ENCODE results near the gene CLIP4. TPM values are rescaled to one million over a fixed set of nuclear protein-coding genes. Genes with fewer than 3 reads are reported as not detected.

The CLIP4 gene
- total and polyA plus RNA-seq, 2 experiments from 2014 or later, result 4.2 to 7.0 TPM

GRCh38 chr2:29189052-29189451, 73.8 kb downstream of the CLIP4 start:
- H3K27ac ChIP-seq, result no peak overlapping the region
- H3K36me3 ChIP-seq, result no peaks in the 10 kb centered on the region
- no peak overlapping the region for H3K4me3 ChIP-seq
- no peaks in the 10 kb centered on the region for H3K4me1 ChIP-seq (ENCODE audit: low read depth)
- no peak for TF ChIP-seq CTCF (IDR thresholded peaks at IDR 0.05; ENCODE audit: low read depth, low read length)
- no peak for DNase-seq (ENCODE audit: low read depth in 1 of 2, low spot score in 1 of 2)
- H3K27me3 ChIP-seq, result no peaks in the 10 kb centered on the region
- no peaks in the 10 kb centered on the region for H3K9me3 ChIP-seq (ENCODE audit: low read depth)

- no peaks in the 10 kb centered on the region for H3K4me1 ChIP-seq (ENCODE audit: low read depth)
- H3K27ac ChIP-seq, result no peak overlapping the region
- no peaks in the 10 kb centered on the region for H3K9me3 ChIP-seq (ENCODE audit: low read depth)
- H3K27me3 ChIP-seq, result no peaks in the 10 kb centered on the region
- no peaks in the 10 kb centered on the region for H3K36me3 ChIP-seq
- no peak for DNase-seq (ENCODE audit: low read depth in 1 of 2, low spot score in 1 of 2)
- no peak overlapping the region for H3K4me3 ChIP-seq
- no peak for TF ChIP-seq CTCF (IDR thresholded peaks at IDR 0.05; ENCODE audit: low read depth, low read length)
Observed at GRCh38 chr2:29191817-29192216, 76.6 kb downstream of the CLIP4 start.

- Histone ChIP-seq H3K9me3 (ENCODE audit: low read depth) (no peaks in the 10 kb centered on the region), H3K4me3 (no peak overlapping the region), H3K27ac (no peak overlapping the region), H3K27me3 (no peaks in the 10 kb centered on the region), H3K36me3 (no peaks in the 10 kb centered on the region), H3K4me1 (ENCODE audit: low read depth) (no peaks in the 10 kb centered on the region)
- no peak for TF ChIP-seq CTCF (IDR thresholded peaks at IDR 0.05; ENCODE audit: low read depth, low read length)
- peak in 1 of 2 donors; percentile 8 for DNase-seq (ENCODE audit: low read depth in 1 of 2, low spot score in 1 of 2)
Observed at GRCh38 chr2:29192526-29192925, 77.3 kb downstream of the CLIP4 start.

GRCh38 chr2:29193111-29193510, 77.9 kb downstream of the CLIP4 start:
- Histone ChIP-seq H3K9me3 (ENCODE audit: low read depth) (no peaks in the 10 kb centered on the region), H3K27me3 (no peaks in the 10 kb centered on the region), H3K4me3 (no peak overlapping the region), H3K4me1 (ENCODE audit: low read depth) (no peaks in the 10 kb centered on the region), H3K27ac (no peak overlapping the region), H3K36me3 (no peaks in the 10 kb centered on the region)
- no peak for DNase-seq (ENCODE audit: low read depth in 1 of 2, low spot score in 1 of 2)
- TF ChIP-seq CTCF (IDR thresholded peaks at IDR 0.05; ENCODE audit: low read depth, low read length), result no peak

- Histone ChIP-seq H3K4me3 (no peak overlapping the region), H3K4me1 (ENCODE audit: low read depth) (no peaks in the 10 kb centered on the region), H3K36me3 (no peaks in the 10 kb centered on the region), H3K9me3 (ENCODE audit: low read depth) (no peaks in the 10 kb centered on the region), H3K27me3 (no peaks in the 10 kb centered on the region), H3K27ac (no peak overlapping the region)
- no peak for DNase-seq (ENCODE audit: low read depth in 1 of 2, low spot score in 1 of 2)
- TF ChIP-seq CTCF (IDR thresholded peaks at IDR 0.05; ENCODE audit: low read depth, low read length), result no peak
Observed at GRCh38 chr2:29193681-29194080, 78.5 kb downstream of the CLIP4 start.

- TF ChIP-seq CTCF (IDR thresholded peaks at IDR 0.05; ENCODE audit: low read depth, low read length), result no peak
- DNase-seq (ENCODE audit: low read depth in 1 of 2, low spot score in 1 of 2), result no peak
- Histone ChIP-seq H3K27me3 (no peaks in the 10 kb centered on the region), H3K36me3 (no peaks in the 10 kb centered on the region), H3K9me3 (ENCODE audit: low read depth) (no peaks in the 10 kb centered on the region), H3K27ac (no peak overlapping the region), H3K4me1 (ENCODE audit: low read depth) (no peaks in the 10 kb centered on the region), H3K4me3 (no peak overlapping the region)
Observed at GRCh38 chr2:29195796-29196195, 80.6 kb downstream of the CLIP4 start.

Data from cardiac muscle cell (in vitro differentiated cells and primary cell).